Small intestine (tissue), 7 donors: ENCODE data around the gene IQCH. TPM values are rescaled to one million over a fixed set of nuclear protein-coding genes. Genes with fewer than 3 reads are reported as not detected.
"Not testable (repeated sequence)": the region's sequence is repeated elsewhere in the genome, so short reads cannot be mapped to it uniquely, and the experiment has no call there.

ENCODE experiments used
- DNase-seq, 2 donors: peaks; one replicate each; pipeline versions ENCODE4 v3.0.0 to v3.0.0-alpha.2; 2013
- FAIRE-seq: peaks from 2 replicates; lab custom pipeline; 2012; peaks lifted over from hg19 to GRCh38; lab: Jason Lieb, UNC
- H3K27ac ChIP-seq, 3 donors: one replicate each; pipeline ENCODE4 v1.5.1; 2013; ENCODE audit warnings: low read length in 2 of 3, mild to moderate bottlenecking in 2 of 3, control low read depth in 1 of 3, inconsistent platforms in 1 of 3, low read depth in 1 of 3, moderate library complexity in 1 of 3
- H3K27me3 ChIP-seq, 3 donors: one replicate each; pipeline ENCODE4 v1.6.1; 2013; ENCODE audit warnings: low read length in 3 of 3, inconsistent platforms in 1 of 3; ENCODE audit not compliant: control insufficient read depth in 3 of 3, insufficient read depth in 3 of 3
- H3K36me3 ChIP-seq, 3 donors: one replicate each; pipeline ENCODE4 v1.6.1; 2013; ENCODE audit warnings: low read length in 3 of 3, inconsistent platforms in 1 of 3, low read depth in 1 of 3, mild to moderate bottlenecking in 1 of 3, moderate library complexity in 1 of 3; ENCODE audit not compliant: control insufficient read depth in 3 of 3, insufficient read depth in 2 of 3
- H3K4me1 ChIP-seq, 3 donors: one replicate each; pipeline ENCODE4 v1.6.1; 2013; ENCODE audit warnings: low read length in 2 of 3, inconsistent platforms in 1 of 3, low read depth in 1 of 3, mild to moderate bottlenecking in 1 of 3, moderate library complexity in 1 of 3; ENCODE audit not compliant: control insufficient read depth in 3 of 3, insufficient read depth in 2 of 3
- H3K4me3 ChIP-seq, 3 donors: one replicate each; pipeline ENCODE4 v1.5.1; 2013; ENCODE audit warnings: low read length in 3 of 3, control low read depth in 1 of 3, inconsistent platforms in 1 of 3, low read depth in 1 of 3, mild to moderate bottlenecking in 1 of 3, moderate library complexity in 1 of 3
- H3K9me3 ChIP-seq, 2 donors: one replicate each; pipeline ENCODE4 v1.6.1; 2013; ENCODE audit warnings: low read depth in 1 of 2, low read length in 1 of 2; ENCODE audit not compliant: control insufficient read depth in 2 of 2, insufficient read depth in 1 of 2
- WGBS, 3 donors: extraction: QIAGEN DNeasy Blood & Tissue Kit; methylation state at CpG; one replicate each; pipeline ENCODE4 v1.1.7; 2013; 5-methylcytosine and 5-hydroxymethylcytosine counted together
- polyA plus RNA-seq, 4 donors: library from polyadenylated mRNA; stranded (reverse) in 3 of 4; unstranded in 1 of 4; fragments of 200-250 nt in 3 of 4; fragments of 120-200 nt in 1 of 4; gene quantifications; one replicate each; pipeline versions ENCODE4 v1.2.1 to v1.2.3, GENCODE V29; 2013
- donor health status: healthy with polysubstance abuse.
- donor health status: control.
- donor health status: control.
- donor health status: Bipolar disorder and iron deficiency.
- donor health status: healthy.

IQCH gene
- polyA plus RNA-seq, 4 donors = 0.27 to 0.72 (median 0.36) TPM; not detected in 1

DNA sequence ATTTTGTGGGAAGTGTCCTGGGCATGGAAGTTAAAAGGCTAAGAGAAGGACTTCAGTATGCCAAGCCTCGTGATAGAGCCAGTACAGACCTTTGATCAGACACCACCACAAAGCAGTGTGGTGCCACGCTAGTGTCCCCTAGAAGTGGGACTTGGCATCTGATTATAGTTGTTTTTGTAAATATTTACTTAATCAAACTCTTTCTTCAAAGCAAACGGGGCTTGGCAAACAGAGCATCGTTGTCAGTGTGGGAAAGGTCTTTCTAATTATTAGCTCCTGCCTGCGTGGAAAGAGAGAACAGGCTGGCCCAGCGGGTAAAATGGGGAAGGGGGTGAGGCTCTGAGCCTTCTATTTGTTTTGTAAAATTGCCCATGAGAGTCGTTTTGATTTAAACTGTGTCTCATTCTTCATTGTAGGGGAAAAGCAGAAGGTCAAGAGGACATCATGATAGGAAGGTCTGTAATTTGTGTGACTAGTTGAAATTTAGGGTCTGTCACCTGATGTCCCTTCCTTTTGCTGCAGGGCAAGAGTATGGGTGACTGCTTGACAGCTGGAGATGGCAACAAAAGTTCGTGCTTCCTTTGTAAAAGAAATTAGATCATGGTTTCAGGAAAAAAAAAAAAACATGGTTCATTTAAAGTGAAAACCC, 105.0 kb downstream of the IQCH start:
- Histone ChIP-seq H3K9me3 (no peaks in the 10 kb centered on the region), H3K27ac (no peak overlapping the region), H3K4me1 (no peaks in the 10 kb centered on the region), H3K36me3 (no peaks in the 10 kb centered on the region), H3K27me3 (no peaks in the 10 kb centered on the region), H3K4me3 (no peak overlapping the region)
- WGBS, 3 donors = 29 to 45% (median 32%) methylated on average over 8 of the region's 8 CpGs
- DNase-seq (no peak), FAIRE-seq (no peak)

DNA sequence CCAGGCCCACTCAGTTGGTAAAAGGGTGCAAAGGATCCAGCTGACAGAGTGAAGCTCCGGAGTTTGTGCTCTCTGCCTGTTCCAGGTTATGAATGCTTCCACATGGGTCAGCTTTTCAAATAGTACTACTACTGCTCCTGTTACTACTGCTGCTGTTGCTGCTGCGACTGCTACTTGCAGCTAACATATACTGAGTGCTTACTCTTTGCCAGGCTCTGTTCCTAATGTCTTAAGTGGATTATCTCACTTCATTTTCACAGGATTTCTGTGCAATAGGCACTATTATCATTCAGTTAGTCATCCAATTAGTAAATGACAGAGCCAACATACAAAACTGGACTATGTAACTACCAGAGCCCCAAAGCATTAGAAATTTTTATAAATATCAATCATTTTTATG, 106.5 kb downstream of the IQCH start:
- Histone ChIP-seq H3K4me1 (no peaks in the 10 kb centered on the region), H3K4me3 (no peak overlapping the region), H3K9me3 (no peaks in the 10 kb centered on the region), H3K27me3 (no peaks in the 10 kb centered on the region), H3K27ac (no peak overlapping the region), H3K36me3 (no peaks in the 10 kb centered on the region)
- no peak for FAIRE-seq
- 88 to 91% (median 91%) methylated on average over 2 of the region's 2 CpGs for WGBS, 3 donors
- DNase-seq = no peak

DNA sequence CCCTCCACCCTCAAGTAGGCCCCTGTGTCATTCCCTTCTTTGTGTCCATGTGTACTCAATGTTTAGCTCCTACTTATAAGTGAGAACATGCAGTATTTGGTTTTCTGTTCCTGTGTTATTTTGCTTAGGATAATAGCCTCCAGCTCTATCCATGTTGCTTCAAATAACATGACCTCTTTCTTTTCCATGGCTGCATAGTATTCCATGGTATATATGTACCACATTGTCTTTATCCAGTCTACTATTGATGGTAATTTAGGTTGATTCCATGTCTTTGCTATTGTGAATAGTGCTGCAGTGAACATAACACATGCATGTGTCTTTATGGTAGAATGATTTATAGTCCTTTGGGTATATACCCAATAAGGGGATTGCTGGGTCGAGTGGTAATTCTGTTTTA, 109.1 kb downstream of the IQCH start:
- not testable (repeated sequence) for H3K4me3 ChIP-seq, H3K27me3 ChIP-seq, FAIRE-seq, H3K36me3 ChIP-seq, H3K27ac ChIP-seq, H3K4me1 ChIP-seq, DNase-seq, H3K9me3 ChIP-seq
- 31 to 76% (median 31%) methylated on average over 1 of the region's 1 CpG for WGBS, 3 donors

GRCh38 chr15:67365994-67366393, 111.4 kb downstream of the IQCH start:
- Histone ChIP-seq H3K9me3 (no peaks in the 10 kb centered on the region), H3K4me1 (no peaks in the 10 kb centered on the region), H3K27me3 (no peaks in the 10 kb centered on the region), H3K36me3 (no peaks in the 10 kb centered on the region), H3K27ac (no peak overlapping the region), H3K4me3 (no peak overlapping the region)
- no peak for FAIRE-seq
- 79 to 88% (median 88%) methylated on average over 2 of the region's 2 CpGs for WGBS, 3 donors
- DNase-seq = no peak

GRCh38 chr15:67366904-67367303, 112.3 kb downstream of the IQCH start:
- FAIRE-seq = no peak

DNA sequence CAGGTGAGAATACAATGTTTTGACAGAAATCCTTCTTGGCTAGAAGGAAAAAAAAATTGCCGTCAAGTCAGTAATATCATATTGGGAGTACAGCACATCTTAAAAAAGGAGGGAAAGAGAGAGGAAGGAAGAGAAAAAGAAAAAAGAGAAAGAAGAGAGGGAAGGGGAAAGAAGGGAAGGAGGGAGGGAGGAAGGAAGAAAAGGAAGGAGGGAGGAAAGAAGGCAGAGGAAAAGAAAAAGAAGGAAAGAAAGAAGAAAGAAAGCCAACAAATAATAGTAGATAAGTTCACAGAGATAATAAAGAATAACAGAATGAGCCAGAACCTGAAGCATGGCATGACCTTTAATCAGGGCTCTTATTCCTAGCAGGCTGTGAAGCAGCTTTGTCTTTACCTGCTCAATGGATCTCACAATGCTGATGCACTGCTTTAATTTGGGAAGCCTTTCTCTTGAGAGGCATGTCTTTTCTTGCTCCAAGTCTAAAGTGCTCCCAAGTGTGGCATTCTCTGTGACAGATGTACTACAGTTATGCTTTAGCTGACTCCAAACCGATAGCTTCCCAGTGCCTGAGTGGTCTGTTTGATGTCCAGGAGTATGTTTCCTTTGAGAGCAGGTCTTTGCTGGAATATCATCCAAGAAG, 114.9 kb downstream of the IQCH start:
- no peak overlapping the region for H3K27ac ChIP-seq
- DNase-seq (no peak), FAIRE-seq (no peak)
- no peaks in the 10 kb centered on the region for H3K27me3 ChIP-seq
- H3K9me3 ChIP-seq = no peaks in the 10 kb centered on the region
- WGBS, 3 donors = 93 to 95% (median 94%) methylated on average over 2 of the region's 2 CpGs
- no peak overlapping the region for H3K4me3 ChIP-seq
- no peaks in the 10 kb centered on the region for H3K36me3 ChIP-seq
- H3K4me1 ChIP-seq = no peaks in the 10 kb centered on the region

More at GRCh38 chr15:67366904-67367303, 112.3 kb downstream of the IQCH start:
- Histone ChIP-seq H3K27me3 (no peaks in the 10 kb centered on the region), H3K4me3 (no peak overlapping the region), H3K36me3 (no peaks in the 10 kb centered on the region), H3K27ac (no peak overlapping the region), H3K4me1 (no peaks in the 10 kb centered on the region), H3K9me3 (no peaks in the 10 kb centered on the region)
- DNase-seq = no peak
- 68 to 85% (median 77%) methylated on average over 1 of the region's 1 CpG for WGBS, 3 donors

DNA sequence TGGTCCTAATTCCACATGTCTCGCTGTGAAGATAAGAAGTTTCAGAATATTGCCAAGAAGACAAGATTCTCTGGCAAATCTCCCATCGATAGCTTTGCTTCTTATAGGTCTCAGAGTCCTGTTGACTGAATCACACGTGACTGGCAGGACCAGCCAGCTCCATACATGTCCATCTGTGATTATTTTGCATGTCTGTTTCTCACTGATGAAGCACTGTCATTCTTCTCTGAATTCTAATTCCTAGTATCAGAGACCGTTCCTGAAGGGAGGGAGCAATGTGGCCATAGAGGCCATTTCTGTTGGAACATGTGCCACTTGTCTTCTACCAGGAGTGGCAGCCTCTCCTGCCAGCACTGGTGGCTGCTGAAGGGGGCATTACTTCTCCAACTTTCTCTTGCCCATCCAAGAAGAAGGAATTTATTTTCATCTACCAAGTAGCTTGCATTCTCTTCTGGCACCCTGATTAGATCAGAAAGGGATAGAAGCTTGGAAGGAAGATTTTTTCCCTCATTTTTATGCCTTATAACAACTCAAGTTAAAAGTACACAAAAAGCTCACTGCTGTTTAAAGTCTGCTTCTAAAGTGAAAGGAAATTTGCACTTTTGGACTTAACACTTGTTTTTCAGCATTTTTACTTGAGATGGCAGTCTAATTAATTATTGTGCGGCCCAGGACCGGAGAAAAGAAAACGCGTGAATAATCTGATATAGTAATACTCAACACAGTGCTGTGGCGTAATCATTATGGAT, 115.8 kb downstream of the IQCH start:
- Histone ChIP-seq H3K9me3 (no peaks in the 10 kb centered on the region), H3K36me3 (no peaks in the 10 kb centered on the region), H3K27ac (no peak overlapping the region), H3K27me3 (no peaks in the 10 kb centered on the region), H3K4me1 (no peaks in the 10 kb centered on the region), H3K4me3 (no peak overlapping the region)
- no peak for FAIRE-seq
- WGBS, 3 donors = 67 to 81% (median 77%) methylated on average over 9 of the region's 9 CpGs
- DNase-seq = no peak

GRCh38 chr15:67372543-67372942, 118.0 kb downstream of the IQCH start:
- Histone ChIP-seq H3K4me1 (no peaks in the 10 kb centered on the region), H3K4me3 (no peak overlapping the region), H3K36me3 (no peaks in the 10 kb centered on the region), H3K9me3 (no peaks in the 10 kb centered on the region), H3K27ac (no peak overlapping the region), H3K27me3 (no peaks in the 10 kb centered on the region)
- FAIRE-seq (no peak), DNase-seq (no peak)
- 85 to 89% (median 87%) methylated on average over 8 of the region's 8 CpGs for WGBS, 3 donors
